GM19372 (cell line): ENCODE data around the gene RGS17.
A peak's percentile ranks its signal among the peaks of the same experiment; 100 is the strongest.
"Not testable (repeated sequence)": the region's sequence is repeated elsewhere in the genome, so short reads cannot be mapped to it uniquely, and the experiment has no call there.

Source experiments
- ATAC-seq: cut with Tn5 transposase; IDR thresholded peaks from one replicate; pipeline ENCODE4 v1.9.1; 2021; ENCODE audit warnings: mild to moderate bottlenecking, low read depth, moderate library complexity; ENCODE audit not compliant: unreplicated experiment

Gene RGS17

DNA sequence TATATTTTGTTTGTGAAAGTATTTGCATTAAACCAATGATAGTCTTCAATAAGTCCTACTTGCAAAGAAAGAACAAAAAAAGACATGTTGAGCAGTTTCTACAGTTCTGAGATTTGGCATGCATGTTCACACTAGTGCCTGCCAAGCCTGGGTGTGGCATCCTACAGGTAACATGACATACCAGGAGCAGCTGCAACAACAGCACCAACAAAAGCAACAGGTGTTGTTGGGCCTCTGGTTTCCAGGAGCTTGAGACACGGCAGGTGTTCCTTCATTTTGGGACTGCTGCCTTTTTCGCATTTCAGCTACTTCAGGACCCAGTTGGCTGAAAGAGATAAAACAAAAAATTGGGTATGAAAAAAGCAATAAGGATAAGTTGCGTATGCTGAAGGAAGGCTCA lies 87.4 kb downstream of the RGS17 start:
- ATAC-seq: no peak

DNA sequence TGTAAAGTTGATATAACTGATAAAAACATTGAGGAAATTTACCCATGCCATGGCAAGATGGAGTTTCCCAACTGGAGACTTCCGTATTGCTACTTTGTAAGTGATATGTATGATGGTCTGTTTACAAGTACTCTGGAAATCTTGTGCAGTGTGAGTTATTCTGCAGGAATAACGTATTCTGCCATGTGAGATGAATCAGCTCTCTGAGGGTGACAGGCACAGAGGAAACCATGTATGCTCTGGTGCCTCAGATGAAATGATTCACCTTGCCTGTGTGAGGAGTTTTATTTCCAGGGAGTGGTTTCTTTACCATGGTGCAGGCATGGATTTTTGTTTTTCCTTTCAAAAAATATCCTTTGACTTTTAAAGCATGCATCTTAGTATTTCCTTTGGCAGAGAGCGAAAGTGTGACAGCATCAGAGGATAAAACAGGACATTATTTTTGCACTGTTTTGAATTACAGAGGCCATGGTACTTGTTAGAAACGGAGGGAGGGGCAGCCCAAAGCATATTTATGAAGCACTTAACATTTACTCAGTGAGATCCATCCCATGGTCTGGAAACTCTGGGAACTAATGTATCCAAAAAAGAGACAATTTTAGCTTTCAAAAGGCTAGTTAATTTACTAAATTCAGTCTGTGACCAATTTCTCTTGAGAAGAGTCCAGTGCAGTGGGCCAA lies 92.6 kb downstream of the RGS17 start:
- no peak for ATAC-seq

DNA sequence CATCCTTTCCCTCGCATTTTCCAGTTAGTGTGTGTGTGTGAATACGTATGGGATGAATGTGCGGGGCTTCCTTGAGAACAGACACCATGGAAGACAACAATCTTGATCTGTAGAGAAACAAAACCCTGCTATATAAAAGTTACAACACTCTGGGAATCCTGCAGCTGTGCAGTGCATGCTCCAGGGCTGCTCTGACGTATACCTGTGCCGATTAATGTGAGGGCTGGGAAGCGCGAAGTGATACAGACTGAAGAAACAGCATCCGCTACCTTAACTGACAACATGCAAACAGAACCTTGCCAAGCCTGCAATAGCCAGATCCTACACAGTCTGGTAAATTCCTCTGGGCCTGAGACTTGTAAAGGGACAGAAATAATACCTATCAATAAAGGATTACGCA lies 96.9 kb downstream of the RGS17 start:
- ATAC-seq: no peak

DNA sequence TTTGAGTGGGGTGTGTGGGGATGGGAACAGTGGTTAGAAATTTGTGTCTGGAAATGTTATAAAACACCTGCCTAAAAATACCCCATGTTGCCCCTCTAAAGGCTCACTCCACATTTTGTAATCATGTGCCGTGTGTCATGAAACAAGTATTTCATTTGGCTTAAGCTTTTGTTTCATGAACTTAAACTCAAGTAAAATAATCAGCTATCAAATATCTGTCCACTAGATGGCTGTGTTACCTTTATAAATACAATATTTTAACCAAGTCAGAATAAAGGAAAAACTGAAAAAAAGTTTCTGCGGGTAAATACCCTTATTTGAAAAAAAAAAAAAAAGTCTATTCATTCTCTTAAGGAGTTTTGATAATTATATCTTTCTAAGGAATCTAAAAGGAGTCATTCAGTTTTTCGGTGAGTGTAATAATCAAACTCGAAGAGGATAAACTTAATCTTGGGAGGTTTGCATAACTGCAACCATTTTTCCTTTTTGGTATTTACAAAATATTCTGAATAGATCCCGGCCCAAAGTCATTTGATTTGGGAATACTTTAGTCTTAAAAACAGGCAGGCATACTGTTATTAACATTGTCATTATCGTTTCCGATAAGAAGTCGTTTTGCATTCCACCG lies 98.7 kb downstream of the RGS17 start:
- peak; percentile 57 for ATAC-seq

DNA sequence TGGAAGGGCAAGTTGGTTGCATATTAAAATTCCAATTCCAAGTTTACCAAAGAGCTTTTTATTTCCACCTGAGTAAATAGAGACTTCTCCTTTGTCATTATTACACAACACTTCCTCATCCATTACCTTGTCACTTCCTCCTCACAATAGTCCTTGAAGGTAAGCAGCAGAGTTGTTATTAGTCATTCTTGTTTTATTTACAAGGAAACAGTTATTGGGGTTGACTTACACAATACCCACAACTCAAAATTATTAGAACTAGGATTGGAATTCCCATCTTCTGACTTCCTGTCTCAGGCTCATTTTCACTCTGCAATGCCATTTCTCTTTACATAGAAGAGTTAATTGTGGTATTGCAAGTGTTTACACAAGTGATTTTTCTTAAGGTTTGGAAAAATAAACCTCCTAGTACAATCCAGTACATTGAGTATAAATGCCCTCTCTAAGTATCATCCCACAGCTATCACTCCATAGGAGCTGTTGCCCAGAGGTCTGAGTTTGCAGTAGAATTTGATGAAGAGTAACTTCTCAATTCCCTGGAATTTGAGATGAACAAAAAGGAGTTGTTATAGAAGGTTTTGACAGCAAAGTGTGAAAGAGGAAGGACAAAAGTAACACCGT lies 99.6 kb downstream of the RGS17 start:
- ATAC-seq: no peak

DNA sequence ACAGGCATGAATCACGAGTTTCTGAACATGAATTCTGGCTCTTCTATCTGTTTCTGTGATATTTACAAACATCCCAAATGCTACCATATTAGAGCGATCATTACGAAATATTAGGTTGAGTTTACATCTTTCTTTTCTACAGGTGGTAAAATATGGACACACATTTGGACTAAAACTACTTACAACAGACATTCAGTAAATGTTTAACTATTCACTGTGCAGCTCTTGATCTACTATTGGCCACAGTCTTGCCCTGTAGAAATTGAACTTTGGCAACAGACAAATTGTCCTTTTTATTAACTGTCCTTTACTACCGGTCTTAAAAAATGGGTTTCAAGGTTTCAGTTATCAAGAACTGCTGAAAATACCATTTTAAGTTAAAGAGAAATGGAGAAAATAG lies 102.1 kb downstream of the RGS17 start:
- ATAC-seq: no peak

DNA sequence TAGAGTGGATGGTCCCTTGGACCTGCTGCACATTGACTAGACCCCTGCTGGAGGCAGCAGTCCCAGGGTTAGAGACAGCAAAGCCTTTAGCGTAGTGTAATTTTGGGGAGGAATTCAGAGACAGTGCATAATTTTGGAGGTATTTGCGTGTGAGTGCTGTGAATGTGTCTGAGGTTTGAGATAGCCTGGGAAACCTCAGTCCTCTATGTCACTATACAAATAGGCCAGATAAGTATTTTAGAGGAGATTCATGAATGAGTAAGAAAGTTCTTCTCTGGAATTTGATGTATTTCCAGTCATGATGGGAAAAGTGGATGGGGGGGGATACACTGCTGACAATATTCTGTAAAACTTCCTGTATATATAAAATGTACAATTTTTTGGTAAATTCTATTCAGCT lies 102.8 kb downstream of the RGS17 start:
- ATAC-seq: no peak

DNA sequence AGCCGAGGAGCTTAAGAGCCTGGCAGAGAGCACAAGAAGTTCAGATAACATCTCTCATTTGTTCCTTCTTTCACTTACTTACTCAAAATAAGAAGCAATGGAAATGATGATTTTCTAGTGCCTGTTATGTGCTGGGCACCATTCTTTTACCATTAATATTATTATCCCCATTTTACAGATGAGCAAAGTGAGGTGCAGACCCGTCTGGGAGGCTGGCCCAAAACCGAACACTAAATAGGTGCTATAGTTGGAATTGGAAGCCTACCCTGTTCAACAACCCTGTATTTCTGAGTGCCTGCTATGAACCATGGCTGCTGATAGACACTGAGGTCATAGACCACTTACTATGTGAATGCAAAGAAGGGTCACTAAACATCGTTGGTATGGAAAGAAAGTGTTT lies 103.6 kb downstream of the RGS17 start:
- no peak for ATAC-seq

DNA sequence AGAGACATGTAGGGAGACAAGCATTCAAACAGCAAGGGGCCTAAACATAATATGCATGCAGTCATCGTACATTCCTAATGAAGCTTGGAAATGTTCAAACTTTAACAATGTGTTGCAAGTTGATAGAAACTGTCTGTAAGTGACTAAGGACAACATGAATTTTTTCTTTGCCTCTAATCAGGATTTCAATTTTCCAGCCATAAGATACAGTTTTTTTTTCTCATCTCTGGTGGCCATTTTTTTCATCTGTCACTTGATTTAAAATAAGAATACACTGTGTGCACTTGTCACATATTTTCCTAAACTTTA lies 106.4 kb downstream of the RGS17 start:
- ATAC-seq: no peak

DNA sequence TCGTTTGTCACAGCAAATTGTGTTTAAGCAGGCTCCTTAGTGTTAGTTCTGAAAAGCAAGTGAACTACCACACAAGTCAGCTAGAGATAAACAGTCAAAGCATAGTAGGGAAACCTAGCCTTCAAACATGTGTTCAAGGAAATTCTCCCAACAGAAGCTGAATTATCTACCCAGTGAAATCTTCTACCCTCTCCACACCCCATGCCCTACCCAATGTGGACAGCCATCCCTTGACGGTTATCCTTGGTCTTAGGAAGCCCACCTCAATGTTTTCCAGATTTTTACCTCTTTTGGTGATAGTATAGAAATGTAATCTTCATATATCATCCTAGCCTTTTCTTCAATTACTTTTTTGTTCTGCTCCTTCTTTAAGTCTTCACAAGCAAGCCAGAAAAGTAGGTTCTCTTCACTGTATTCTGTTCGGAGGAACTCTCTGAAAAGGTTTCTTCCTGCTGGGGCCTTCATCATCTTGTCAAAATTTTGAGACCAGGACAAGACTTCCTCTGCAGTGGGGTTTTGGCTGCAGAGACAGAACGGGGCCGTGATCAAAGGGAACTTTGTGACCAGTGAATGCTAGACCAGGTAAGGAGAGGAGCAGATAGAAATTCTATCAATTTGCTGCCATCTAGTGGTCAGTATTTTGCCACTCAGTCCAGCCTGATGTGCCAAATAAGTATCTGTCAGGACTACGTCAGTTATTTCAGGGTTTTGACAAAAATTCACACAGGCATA lies 106.9 kb downstream of the RGS17 start:
- ATAC-seq: peak; percentile 99

DNA sequence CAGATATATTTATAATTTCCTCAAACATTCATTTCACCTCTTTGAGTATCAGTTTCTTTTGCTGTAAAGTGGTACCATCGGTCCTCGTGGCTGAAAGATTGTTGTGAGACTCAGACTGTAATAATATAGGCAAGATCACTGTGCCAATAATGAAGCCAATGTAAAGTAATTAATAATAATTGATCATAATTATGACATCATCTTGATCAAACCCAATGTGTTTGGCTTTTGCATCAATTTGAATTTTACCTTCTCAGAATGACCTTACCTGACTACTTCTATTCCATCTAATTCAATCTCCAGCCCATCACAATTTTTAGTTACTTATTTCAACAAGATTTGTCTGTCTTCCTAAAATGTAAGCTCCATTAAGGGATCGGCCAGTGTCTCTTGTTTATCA lies 112.7 kb downstream of the RGS17 start:
- no peak for ATAC-seq

DNA sequence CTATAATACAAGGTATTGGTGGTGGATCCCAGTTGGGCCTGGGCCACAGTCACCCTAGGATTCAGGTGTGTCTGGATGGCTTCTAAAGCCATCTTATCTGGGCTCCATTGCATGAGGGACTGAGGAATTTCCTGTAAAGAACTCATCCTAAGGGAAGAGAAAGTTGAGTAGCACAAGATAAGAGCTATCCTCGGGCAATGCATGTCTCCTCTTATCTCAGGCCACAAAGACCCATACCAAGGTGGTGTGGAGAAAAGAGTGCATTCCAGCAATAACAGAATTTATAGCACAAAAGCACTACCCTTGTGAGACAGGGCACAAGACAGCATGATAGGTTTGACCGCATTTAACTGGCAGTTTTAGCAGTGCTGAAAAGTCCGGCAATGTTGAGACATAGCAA lies 114.2 kb downstream of the RGS17 start:
- no peak for ATAC-seq

DNA sequence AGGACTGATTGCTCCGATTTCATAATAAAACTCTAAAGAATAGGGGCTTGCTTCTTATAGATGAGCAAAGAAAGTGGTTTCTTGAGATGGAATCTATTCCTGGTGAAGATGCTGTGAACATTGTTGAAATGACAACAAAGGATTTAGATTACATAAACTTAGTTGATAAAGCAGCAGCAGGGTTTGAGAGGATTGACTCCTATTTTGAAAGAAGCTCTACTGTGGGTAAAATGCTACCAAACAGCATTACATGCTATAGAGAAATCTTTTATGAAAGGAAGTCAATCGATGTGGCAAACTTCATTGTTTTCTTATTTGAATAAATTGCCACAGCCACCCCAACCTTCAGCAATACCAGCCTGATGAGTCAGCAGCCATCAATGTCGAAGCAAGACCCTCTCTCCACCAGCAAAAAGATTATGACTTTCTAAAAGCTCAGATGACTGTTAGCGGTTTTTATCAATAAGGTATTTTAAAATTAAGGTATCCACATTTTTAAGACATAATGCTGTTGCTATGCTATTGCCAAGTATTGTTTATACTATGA lies 115.9 kb downstream of the RGS17 start:
- ATAC-seq: no peak

DNA sequence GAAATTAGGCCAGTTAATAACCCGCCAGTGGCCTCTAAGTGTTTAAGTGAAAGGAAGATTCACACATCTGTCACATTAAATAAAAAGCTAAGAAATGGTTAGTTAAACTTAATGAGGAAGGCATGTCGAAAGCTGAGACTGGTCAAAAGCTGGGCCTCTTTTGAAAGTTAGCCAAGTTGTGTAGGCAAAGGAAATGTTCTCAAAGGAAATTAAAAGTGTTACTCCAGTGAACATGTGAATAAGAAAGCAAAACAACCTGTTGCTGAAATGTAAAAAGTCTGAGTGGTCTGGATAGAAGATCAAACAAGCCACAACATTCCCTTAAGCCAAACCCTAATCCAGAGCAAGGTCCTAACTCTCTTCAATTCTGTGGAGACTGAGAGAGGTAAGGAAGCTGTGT lies 117.6 kb downstream of the RGS17 start:
- no peak for ATAC-seq

DNA sequence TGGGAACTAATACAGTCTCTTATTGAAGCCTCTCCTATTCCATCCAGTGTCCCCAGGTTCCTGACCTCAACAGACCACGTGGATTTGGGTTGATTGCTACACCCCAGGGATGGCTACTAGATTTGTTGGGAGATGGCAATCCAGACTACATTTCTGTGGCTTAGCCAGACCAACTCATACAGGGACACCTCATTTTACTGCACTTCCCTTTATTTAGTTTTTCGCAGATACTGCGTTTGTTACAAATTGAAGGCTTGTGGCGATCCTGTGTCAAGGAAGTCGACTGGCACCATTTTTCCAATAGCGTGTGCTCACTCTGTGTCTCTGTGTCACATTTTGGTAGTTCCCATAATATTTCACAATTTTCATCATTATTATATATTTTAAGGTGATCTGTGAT lies 118.2 kb downstream of the RGS17 start:
- ATAC-seq: no peak

DNA sequence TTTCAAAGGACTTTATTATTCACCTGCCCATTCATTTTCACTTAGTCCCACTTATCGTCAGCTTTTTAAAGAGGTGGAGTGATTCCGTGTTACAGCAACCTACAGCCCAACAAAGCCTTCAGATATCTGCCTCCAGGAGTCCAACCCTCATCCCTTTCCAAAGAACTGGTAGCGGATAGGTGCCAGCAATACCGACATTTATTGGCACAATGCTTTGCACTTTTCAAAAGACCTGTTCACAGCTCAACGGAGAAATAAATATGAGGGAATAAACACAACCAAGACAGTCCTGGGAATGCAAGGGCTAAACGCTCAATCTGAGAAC lies 127.8 kb downstream of the RGS17 start:
- peak; percentile 2 for ATAC-seq

DNA sequence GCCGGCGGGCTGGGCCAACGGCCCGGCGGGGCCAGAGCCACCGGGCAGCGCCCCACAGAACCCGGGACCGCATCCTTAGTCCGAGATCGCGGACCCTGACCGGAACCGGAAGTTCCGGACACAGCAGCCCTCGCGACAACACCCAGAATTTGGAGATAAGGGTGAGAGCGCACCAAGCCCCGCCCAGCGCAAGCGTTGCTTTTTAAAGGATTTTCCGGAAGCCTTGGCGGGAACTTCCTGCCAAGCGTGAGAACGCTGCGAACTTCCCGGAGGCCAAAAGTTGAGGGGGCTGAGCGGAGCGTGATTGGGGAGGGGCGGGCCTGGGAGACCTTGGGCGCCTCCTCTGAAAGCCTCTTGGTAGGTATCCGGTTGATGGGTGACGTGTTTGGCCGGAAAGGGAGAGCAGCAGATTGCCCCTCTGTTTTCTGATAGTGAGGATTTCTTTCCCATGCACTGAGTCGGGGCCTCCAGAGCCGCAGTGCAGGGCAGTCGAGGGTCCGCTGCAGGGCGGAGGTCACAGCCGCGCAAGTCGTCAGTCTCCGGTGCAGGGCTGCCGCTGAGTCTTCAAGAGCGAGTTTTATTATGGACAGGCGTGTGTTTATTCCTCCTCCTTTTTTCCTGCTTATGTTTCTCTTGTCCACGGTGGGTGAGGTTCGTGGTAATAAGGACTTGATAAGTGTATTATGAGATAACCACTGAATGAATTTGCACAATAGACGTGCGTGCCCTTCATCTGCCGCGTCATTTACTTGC lies 128.3 kb downstream of the RGS17 start, which contains the start of gene MTRF1L:
Gene MTRF1L, minus strand, starts transcription at position 97 of the 753 bp plus-strand sequence. Its CDS starts 24 bp downstream, at position 73.
- ATAC-seq: peak; percentile 91

DNA sequence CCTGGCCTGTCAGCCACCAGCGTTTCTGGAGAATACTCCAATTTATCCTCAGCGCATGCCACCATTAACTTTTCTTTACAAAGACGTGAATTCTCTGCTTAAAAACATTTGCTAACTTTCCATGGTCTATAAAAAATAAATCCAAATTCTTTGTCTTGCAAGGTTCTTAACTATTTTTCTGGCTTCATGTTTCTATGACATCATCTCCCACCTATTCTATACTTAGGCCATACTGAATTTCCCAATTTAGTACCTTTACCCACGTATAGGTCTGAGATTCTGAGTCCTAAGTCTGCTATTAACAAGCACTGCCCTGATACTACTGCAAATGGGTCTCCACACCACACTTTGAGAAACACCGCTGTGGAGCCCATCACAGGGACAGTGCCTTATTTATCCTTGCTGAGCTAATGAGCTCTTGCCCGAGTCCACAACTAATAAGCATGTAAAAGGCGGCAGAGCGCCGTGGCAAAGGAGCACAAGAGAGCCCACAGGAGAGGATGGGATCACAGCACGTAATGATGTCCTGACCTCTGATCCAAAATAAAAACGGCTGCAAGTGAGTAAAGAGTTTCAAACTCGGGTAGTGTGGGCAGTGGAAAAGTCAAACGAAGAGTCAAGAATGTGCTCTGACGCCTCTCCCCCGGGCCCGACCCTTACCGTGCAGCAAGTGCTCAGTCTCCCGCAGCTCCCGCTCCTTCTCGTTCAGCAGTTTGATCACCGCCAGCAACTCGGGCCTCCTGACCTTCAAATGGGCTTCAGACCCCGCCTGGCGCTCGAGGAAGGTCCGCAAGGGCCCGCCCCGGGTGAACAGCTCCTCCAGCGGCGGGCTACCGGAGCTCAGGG lies 129.1 kb downstream of the RGS17 start:
- ATAC-seq: peak; percentile 22

DNA sequence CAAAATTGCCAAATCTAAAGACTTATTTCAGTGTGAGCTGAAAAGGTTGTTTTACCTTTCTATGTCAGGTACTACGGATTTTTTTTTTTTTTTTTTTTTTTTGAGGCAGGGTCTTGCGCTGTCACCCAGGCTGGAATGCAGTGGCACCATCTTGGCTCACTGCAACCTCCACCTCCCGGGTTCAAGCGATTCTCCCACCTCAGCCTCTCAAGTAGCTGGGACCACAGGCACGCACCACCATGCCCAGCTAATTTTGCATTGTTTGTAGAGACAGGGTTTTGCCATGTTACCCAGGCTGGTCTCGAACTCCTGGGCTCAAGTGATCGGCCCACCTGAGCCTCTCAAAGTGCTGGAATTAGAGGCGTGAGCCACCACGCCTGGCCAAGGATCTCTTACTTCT lies 130.3 kb downstream of the RGS17 start:
- not testable (repeated sequence) for ATAC-seq

DNA sequence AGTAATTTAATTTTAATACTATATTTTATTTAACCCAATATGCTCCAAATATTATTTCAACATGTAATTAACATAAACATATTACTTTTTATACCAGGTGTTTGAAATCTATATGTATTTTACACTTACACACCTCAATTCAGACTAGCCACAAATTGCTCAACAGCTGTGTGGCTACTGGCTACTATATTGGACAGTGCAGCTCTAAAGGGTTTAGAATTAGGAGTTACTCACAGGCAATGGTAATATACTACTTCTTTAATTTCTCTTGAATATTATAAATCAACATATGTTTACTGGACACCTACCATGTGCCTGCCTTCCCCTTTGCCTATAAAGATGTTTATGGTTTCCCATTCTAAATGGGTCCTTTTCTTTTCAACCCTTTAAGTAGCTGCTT lies 130.8 kb downstream of the RGS17 start:
- ATAC-seq: no peak
